GM23338 (cell line): ENCODE results near the gene STK38L. TPM values are rescaled to one million over a fixed set of nuclear protein-coding genes. Genes with fewer than 3 reads are reported as not detected.

Source experiments
- EZH2 ChIP-seq: fragments of 200-600 bp; sonication (generic); IDR thresholded peaks from one replicate; pipeline ENCODE4 v1.8.0; 2017; ENCODE audit warnings: antibody characterized with exemption, mild to moderate bottlenecking, low read depth; ENCODE audit not compliant: unreplicated experiment
- EZH2phosphoT487 ChIP-seq: fragments of 200-600 bp; sonication (generic); IDR thresholded peaks from one replicate; pipeline ENCODE4 v1.8.1; 2018; ENCODE audit warnings: antibody characterized with exemption; ENCODE audit not compliant: unreplicated experiment
- POLR2AphosphoS5 ChIP-seq: IDR thresholded peaks from 2 replicates; pipeline ENCODE4 v1.6.1; 2016; ENCODE audit warnings: antibody characterized with exemption, low read depth
- ZNF114 ChIP-seq: fragments of 250-450 bp; sonication (Bioruptor Pico); IDR thresholded peaks from 2 replicates; pipeline ENCODE4 v1.5.0; 2020; ENCODE audit warnings: mild to moderate bottlenecking, moderate library complexity
- ZNF331 ChIP-seq: fragments of 250-450 bp; sonication (Bioruptor Pico); IDR thresholded peaks from 2 replicates; pipeline ENCODE4 v1.5.0; 2020; ENCODE audit warnings: low read depth, mild to moderate bottlenecking, moderate library complexity
- polyA plus RNA-seq: library from polyadenylated mRNA; unstranded; fragments of >200 nt; fragmentation: Nextera tagmentation; extraction: Ambion mirVana; gene quantifications from 2 replicates; pipeline ENCODE4 v1.2.1, GENCODE V29; 2016
- total RNA-seq: library from RNA; depleted of rRNA; stranded (reverse); fragments of >200 nt; shearing (Covaris generic); gene quantifications from 2 replicates; pipeline ENCODE4 v1.2.3, GENCODE V29; 2014
- TF ChIP-seq, protein P1 (sequence below): fragments of 250-450 bp; sonication (Bioruptor Pico); IDR thresholded peaks from 2 replicates; pipeline ENCODE4 v1.5.0; 2020; ENCODE audit warnings: mild to moderate bottlenecking, moderate library complexity
- TF ChIP-seq, protein P2 (sequence below): IDR thresholded peaks from one replicate; pipeline ENCODE4 v1.6.1; 2018; ENCODE audit warnings: antibody characterized with exemption; ENCODE audit not compliant: unreplicated experiment
- TF ChIP-seq, protein P3 (sequence below): IDR thresholded peaks from 2 replicates; pipeline ENCODE4 v1.6.1; 2016; ENCODE audit warnings: antibody characterized with exemption

Gene STK38L
- total and polyA plus RNA-seq, 2 experiments from 2014 or later: 28.9 to 56.5 TPM

DNA sequence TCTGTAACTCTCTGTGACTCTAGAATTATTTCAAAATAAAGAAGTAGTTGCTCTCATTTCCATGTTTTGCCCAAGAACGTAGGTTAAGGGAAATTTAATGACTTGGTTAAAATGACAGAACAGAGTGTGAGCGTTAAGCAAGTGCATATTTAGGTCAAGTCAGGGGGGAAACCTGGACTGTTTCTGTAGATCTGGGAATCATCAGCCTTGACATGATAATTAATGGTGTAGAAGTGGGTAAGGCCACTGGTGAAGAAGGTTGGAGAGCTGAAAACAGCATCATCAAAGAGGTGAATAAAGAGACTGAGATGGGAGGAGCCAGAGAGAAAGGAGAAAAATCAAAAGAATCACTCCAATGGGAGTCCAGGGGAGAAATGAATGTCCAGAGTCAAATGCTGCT lies 49.4 kb upstream of the STK38L start (continued):
- TF ChIP-seq, protein P1, sequence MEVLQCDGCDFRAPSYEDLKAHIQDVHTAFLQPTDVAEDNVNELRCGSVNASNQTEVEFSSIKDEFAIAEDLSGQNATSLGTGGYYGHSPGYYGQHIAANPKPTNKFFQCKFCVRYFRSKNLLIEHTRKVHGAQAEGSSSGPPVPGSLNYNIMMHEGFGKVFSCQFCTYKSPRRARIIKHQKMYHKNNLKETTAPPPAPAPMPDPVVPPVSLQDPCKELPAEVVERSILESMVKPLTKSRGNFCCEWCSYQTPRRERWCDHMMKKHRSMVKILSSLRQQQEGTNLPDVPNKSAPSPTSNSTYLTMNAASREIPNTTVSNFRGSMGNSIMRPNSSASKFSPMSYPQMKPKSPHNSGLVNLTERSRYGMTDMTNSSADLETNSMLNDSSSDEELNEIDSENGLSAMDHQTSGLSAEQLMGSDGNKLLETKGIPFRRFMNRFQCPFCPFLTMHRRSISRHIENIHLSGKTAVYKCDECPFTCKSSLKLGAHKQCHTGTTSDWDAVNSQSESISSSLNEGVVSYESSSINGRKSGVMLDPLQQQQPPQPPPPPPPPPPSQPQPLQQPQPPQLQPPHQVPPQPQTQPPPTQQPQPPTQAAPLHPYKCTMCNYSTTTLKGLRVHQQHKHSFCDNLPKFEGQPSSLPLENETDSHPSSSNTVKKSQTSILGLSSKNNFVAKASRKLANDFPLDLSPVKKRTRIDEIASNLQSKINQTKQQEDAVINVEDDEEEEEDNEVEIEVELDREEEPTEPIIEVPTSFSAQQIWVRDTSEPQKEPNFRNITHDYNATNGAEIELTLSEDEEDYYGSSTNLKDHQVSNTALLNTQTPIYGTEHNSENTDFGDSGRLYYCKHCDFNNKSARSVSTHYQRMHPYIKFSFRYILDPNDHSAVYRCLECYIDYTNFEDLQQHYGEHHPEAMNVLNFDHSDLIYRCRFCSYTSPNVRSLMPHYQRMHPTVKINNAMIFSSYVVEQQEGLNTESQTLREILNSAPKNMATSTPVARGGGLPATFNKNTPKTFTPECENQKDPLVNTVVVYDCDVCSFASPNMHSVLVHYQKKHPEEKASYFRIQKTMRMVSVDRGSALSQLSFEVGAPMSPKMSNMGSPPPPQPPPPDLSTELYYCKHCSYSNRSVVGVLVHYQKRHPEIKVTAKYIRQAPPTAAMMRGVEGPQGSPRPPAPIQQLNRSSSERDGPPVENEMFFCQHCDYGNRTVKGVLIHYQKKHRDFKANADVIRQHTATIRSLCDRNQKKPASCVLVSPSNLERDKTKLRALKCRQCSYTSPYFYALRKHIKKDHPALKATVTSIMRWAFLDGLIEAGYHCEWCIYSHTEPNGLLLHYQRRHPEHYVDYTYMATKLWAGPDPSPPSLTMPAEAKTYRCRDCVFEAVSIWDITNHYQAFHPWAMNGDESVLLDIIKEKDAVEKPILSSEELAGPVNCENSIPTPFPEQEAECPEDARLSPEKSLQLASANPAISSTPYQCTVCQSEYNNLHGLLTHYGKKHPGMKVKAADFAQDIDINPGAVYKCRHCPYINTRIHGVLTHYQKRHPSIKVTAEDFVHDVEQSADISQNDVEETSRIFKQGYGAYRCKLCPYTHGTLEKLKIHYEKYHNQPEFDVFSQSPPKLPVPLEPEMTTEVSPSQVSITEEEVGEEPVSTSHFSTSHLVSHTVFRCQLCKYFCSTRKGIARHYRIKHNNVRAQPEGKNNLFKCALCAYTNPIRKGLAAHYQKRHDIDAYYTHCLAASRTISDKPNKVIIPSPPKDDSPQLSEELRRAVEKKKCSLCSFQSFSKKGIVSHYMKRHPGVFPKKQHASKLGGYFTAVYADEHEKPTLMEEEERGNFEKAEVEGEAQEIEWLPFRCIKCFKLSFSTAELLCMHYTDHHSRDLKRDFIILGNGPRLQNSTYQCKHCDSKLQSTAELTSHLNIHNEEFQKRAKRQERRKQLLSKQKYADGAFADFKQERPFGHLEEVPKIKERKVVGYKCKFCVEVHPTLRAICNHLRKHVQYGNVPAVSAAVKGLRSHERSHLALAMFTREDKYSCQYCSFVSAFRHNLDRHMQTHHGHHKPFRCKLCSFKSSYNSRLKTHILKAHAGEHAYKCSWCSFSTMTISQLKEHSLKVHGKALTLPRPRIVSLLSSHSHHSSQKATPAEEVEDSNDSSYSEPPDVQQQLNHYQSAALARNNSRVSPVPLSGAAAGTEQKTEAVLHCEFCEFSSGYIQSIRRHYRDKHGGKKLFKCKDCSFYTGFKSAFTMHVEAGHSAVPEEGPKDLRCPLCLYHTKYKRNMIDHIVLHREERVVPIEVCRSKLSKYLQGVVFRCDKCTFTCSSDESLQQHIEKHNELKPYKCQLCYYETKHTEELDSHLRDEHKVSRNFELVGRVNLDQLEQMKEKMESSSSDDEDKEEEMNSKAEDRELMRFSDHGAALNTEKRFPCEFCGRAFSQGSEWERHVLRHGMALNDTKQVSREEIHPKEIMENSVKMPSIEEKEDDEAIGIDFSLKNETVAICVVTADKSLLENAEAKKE (CRISPR knock-in tag): no peak
- TF ChIP-seq ZNF331 (CRISPR knock-in tag): no peak
- no peak for TF ChIP-seq EZH2
- TF ChIP-seq EZH2phosphoT487: no peak
- no peak for TF ChIP-seq POLR2AphosphoS5
- TF ChIP-seq ZNF114: no peak
- TF ChIP-seq, protein P2, sequence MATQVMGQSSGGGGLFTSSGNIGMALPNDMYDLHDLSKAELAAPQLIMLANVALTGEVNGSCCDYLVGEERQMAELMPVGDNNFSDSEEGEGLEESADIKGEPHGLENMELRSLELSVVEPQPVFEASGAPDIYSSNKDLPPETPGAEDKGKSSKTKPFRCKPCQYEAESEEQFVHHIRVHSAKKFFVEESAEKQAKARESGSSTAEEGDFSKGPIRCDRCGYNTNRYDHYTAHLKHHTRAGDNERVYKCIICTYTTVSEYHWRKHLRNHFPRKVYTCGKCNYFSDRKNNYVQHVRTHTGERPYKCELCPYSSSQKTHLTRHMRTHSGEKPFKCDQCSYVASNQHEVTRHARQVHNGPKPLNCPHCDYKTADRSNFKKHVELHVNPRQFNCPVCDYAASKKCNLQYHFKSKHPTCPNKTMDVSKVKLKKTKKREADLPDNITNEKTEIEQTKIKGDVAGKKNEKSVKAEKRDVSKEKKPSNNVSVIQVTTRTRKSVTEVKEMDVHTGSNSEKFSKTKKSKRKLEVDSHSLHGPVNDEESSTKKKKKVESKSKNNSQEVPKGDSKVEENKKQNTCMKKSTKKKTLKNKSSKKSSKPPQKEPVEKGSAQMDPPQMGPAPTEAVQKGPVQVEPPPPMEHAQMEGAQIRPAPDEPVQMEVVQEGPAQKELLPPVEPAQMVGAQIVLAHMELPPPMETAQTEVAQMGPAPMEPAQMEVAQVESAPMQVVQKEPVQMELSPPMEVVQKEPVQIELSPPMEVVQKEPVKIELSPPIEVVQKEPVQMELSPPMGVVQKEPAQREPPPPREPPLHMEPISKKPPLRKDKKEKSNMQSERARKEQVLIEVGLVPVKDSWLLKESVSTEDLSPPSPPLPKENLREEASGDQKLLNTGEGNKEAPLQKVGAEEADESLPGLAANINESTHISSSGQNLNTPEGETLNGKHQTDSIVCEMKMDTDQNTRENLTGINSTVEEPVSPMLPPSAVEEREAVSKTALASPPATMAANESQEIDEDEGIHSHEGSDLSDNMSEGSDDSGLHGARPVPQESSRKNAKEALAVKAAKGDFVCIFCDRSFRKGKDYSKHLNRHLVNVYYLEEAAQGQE: no peak
- TF ChIP-seq, protein P3, sequence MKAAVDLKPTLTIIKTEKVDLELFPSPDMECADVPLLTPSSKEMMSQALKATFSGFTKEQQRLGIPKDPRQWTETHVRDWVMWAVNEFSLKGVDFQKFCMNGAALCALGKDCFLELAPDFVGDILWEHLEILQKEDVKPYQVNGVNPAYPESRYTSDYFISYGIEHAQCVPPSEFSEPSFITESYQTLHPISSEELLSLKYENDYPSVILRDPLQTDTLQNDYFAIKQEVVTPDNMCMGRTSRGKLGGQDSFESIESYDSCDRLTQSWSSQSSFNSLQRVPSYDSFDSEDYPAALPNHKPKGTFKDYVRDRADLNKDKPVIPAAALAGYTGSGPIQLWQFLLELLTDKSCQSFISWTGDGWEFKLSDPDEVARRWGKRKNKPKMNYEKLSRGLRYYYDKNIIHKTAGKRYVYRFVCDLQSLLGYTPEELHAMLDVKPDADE: no peak
